Hematopoietic multipotent progenitor cell (in vitro differentiated cells): ENCODE results near the gene L3MBTL2. TPM values are rescaled to one million over a fixed set of nuclear protein-coding genes. Genes with fewer than 3 reads are reported as not detected.

Source experiments
- DNase-seq, 3 donors: peaks; one replicate each; pipeline ENCODE4 v3.0.0-alpha.2; 2011 to 2015; ENCODE audit warnings: low read depth in 2 of 3, low spot score in 2 of 3
- small RNA-seq: library from RNA; depleted of rRNA; stranded (forward); fragments of <200 nt; gene quantifications from one replicate; pipeline ENCODE3, GENCODE V24; 2012
- total RNA-seq: library from RNA; depleted of rRNA; stranded (reverse); fragments of >200 nt; gene quantifications from one replicate; pipeline ENCODE4 v1.2.3, GENCODE V29; 2012

Gene L3MBTL2
- total RNA-seq, 1 donor: 32.9 TPM

DNA sequence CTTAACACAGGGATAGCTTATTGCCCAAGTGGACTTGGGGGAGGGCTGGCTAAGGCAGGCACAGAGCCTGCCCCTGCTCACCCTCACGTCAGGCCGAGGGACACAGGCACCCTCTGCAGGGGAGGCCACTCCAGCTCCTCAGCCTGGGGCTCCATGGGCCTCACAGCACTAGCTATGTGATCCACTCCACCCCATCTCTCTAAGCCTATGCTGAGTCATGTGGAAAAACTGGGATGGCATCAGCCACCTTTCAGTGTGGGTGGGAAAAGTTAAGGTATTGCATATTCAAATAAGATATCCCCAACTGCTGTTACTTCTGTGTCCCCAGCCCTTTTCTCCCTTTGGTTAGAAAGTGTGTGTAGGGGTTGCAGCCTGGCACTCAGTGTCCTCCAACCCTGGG lies 58.6 kb downstream of the L3MBTL2 start:
- no peak for DNase-seq

DNA sequence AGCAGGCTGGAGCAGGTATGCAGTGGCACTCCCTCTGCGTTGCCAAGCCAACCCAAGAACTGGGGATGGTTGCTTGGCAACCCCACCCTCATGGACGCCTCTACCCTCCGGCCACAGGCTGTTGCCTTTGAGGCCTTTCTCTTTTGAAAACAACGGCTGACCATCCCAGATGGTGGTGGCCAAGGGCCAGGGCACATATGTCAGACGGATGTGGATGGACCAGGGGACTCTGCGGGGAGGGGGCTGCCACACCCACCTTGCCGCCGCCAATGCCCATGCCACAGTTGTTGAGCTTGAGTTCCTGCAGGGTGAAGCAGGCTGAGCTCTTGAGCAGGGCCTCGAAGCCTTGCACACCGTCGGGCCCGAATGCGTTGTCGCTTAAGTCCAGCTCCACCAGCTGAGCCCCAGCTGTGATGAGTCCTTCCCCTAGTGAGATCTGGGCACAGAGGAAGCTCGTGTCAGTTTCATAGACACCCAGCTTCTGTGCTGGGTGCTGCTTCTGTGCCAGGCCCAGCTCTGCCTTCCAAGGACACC lies 59.4 kb downstream of the L3MBTL2 start:
- no peak for DNase-seq

DNA sequence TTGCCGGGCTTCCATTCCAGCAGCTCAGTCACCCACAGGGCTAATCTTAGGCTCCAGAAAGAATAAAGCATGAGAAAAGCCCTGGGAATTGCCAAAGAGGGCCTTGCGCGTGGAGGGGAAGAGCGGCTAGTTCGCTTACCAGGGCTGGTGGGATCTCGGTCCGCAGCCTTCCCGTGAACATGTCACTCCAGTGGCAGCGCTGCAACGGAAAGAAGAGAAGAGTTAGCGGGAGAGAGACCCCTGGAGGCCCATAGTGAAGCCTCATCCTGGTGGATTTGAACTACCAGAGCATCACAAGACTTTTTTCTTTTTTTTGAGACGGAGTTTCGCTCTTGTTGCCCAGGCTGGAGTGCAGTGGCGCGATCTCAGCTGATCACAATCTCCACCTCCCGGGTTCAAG lies 62.8 kb downstream of the L3MBTL2 start:
- DNase-seq: no peak

DNA sequence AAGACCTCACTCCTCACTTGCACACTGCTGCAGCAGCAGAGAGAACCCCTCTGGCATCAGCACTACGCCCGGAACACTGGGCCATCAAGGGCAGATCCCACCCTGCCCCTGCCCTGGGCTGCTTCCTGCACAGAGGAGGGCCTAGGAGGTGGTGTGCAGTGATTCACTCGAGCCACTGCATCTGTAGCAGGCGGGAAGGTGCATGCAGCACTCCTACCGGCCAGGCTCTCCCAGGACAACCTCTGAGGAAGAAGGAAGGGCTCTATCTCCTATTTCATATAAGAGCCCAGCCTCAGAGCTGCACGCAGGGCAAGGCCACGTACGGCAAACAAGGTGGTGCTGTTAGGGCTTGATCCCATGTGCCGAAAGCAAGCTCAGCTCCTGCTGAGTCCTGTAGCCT lies 66.7 kb downstream of the L3MBTL2 start:
- DNase-seq: no peak

DNA sequence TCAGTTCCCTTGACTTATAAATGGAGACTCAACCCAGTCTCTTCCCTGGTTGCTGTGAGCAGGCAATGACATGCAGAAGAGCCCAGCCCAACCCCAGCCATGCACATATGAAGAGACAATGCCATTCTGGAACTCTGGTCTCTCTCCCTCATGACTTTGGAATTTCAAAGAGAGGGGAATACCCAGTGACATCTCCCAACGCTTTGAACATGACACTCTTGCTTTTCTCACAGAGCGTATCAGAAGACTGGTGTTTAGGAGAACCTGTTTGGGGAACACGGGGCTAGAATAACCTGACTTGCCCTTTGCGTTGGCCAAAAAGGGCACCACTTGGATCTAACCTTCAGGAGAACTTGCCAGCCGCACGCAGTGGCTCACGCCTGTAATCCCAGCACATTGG lies 68.0 kb downstream of the L3MBTL2 start:
- DNase-seq: no peak

DNA sequence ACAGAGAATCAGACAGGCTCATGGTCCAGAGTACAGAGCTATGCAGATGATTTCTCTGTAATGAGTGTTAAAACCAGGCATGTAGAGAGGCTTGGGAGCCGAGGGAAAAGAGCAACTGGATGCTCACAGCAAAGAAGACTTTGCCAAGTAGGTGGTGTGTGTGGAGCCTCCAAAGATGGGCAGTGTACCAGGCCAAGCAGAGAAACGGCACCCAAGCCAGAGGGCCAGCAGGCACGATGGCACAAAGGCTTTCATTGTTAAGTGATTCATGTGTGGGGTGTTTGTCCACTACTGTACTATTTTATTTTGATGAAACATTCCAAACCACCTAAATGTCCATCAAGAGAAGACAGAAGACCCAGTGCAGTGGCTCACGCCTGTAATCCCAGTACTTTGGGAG lies 69.7 kb downstream of the L3MBTL2 start:
- no peak for DNase-seq

DNA sequence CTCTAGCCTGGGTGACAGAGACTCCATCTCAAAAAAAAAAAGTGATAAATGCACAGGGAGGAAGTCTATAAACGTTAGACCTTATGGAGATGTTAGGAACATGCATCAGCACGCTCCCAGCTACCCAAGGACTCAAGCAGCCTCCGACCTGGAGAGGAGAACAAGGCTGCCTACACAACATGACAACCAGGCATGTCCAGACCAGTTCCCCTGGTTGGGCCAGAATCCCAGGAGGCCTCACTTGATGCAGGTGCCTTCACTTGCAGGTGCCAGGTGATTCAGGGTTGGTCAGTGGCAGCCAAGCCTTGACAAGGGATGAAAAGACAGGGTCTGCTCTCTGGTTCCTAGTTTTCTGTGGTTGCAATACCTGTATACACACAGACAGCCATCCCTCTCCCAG lies 75.0 kb downstream of the L3MBTL2 start:
- DNase-seq: no peak

DNA sequence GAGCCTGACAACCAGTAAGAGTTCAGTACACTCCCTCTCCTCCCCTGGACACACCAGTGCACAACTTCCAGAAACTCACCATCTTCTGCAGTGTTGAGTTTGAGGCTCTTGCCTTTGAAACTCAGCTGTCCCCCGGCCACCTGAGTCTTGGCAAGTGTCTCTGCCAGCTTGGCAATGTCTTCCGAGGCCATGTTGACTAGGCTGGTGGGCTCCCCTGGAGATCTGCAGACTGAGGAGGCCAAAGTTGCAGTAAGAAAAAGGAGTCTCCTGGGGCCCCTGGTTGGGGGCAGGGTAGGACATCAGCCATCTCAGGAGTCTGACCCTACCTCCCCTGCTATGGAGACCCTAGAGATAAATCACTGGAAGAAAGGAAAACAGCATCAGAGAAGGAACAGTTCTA lies 75.7 kb downstream of the L3MBTL2 start:
- DNase-seq: no peak

Small RNA genes within 50 kb of the gene (small RNA-seq; reads per million reads assigned to genes)
- not detected for gene MIR6889
- not detected for gene RNU6-375P

Other genes with a start within 250 kb of the L3MBTL2 start
- gene EP300, start 112.7 kb upstream of the L3MBTL2 start, total RNA-seq: 119 TPM
- gene CHADL, start 35.6 kb downstream of the L3MBTL2 start, total RNA-seq: 1.9 TPM
- 36.1 TPM for gene RANGAP1, start 80.9 kb downstream of the L3MBTL2 start, total RNA-seq
- 46.0 TPM for gene ZC3H7B, start 96.2 kb downstream of the L3MBTL2 start, total RNA-seq
- gene TEF, start 176.6 kb downstream of the L3MBTL2 start, total RNA-seq: 2.2 TPM
- gene TOB2, start 241.5 kb downstream of the L3MBTL2 start, total RNA-seq: 29.9 TPM